Measurements from ENCODE around the gene EXPH5. TPM values are rescaled to one million over a fixed set of nuclear protein-coding genes. Genes with fewer than 3 reads are reported as not detected.

EXPH5 gene
- total and polyA plus RNA-seq, 9 of the 15 experiments (the other 6 are each of a cell fraction or from before 2014, with no cell fraction given) = 1.3 to 8.5 (median 4.8) TPM

- TF ChIP-seq, protein P1, sequence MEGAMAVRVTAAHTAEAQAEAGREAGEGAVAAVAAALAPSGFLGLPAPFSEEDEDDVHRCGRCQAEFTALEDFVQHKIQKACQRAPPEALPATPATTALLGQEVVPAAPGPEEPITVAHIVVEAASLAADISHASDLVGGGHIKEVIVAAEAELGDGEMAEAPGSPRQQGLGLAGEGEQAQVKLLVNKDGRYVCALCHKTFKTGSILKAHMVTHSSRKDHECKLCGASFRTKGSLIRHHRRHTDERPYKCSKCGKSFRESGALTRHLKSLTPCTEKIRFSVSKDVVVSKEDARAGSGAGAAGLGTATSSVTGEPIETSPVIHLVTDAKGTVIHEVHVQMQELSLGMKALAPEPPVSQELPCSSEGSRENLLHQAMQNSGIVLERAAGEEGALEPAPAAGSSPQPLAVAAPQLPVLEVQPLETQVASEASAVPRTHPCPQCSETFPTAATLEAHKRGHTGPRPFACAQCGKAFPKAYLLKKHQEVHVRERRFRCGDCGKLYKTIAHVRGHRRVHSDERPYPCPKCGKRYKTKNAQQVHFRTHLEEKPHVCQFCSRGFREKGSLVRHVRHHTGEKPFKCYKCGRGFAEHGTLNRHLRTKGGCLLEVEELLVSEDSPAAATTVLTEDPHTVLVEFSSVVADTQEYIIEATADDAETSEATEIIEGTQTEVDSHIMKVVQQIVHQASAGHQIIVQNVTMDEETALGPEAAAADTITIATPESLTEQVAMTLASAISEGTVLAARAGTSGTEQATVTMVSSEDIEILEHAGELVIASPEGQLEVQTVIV (CRISPR knock-in tag; IDR thresholded peaks at IDR 0.05; ENCODE audit: borderline replicate concordance) = no peak
- peak in 1 of 2 experiments; percentile 12; a peak in 1 of 3 replicates for TF ChIP-seq CBX3 (IDR thresholded peaks at IDR 0.05; ENCODE audit: borderline replicate concordance in 1 of 2, low read length in 2 of 2)
- TF ChIP-seq TFAP4 (CRISPR knock-in tag; IDR thresholded peaks at IDR 0.05; ENCODE audit: borderline replicate concordance) = 0 out of 2 replicates have a peak, but pooled peaks have one; percentile 7
- peak; percentile 34; the same call in 1 of the 2 replicates for TF ChIP-seq ATF3 (IDR thresholded peaks at IDR 0.05)
- TF ChIP-seq ATF3 (CRISPR knock-in tag; conservative IDR thresholded peaks at IDR 0.05) = no peak
- TF ChIP-seq ZNF174 (CRISPR knock-in tag; IDR thresholded peaks at IDR 0.05) = no peak
- TF ChIP-seq NR1H2 (CRISPR knock-in tag; IDR thresholded peaks at IDR 0.05) = no peak
- TF ChIP-seq POLR2AphosphoS5 (IDR thresholded peaks at IDR 0.05; ENCODE audit: control insufficient read depth, insufficient read depth, low read depth, low read length) = peak; percentile 89
- no peak for TF ChIP-seq ZNF75A (CRISPR knock-in tag; IDR thresholded peaks at IDR 0.05)
- peak; percentile 19 to 28; a peak in 1 of 4 replicates for TF ChIP-seq NRF1 (conservative IDR thresholded peaks at IDR 0.05 in 1 of 2, IDR thresholded peaks at IDR 0.05 in 1 of 2)
- TF ChIP-seq POLR2G (IDR thresholded peaks at IDR 0.05; ENCODE audit: low read depth, low read length) = no peak
- peak; percentile 40; the same call in 1 of the 2 replicates for TF ChIP-seq ZFX (CRISPR knock-in tag; IDR thresholded peaks at IDR 0.05)
- 0 out of 2 replicates have a peak, but pooled peaks have one; percentile 28 for TF ChIP-seq L3MBTL2 (IDR thresholded peaks at IDR 0.05)
- no peak for TF ChIP-seq MITF (IDR thresholded peaks at IDR 0.05)
- TF ChIP-seq SOX6 (IDR thresholded peaks at IDR 0.05) = peak; percentile 96
- TF ChIP-seq ID3 (CRISPR knock-in tag; IDR thresholded peaks at IDR 0.05) = no peak
- TF ChIP-seq ID3 (tag; IDR thresholded peaks at IDR 0.05) = peak; percentile 63
- TF ChIP-seq SUPT5H (IDR thresholded peaks at IDR 0.05) = no peak
- peak; percentile 51; the same call in 1 of the 2 replicates for TF ChIP-seq CREM (IDR thresholded peaks at IDR 0.05; ENCODE audit: low read depth)
- TF ChIP-seq KDM2B (CRISPR knock-in tag; IDR thresholded peaks at IDR 0.05) = no peak
- 0 out of 2 replicates have a peak, but pooled peaks have one; percentile 18 for TF ChIP-seq ETV5 (CRISPR knock-in tag; IDR thresholded peaks at IDR 0.05; ENCODE audit: low read depth)
- TF ChIP-seq NBN (IDR thresholded peaks at IDR 0.05; ENCODE audit: low read depth) = peak; percentile 19; the same call in 1 of the 2 replicates
These were observed 41.7 kb downstream of the EXPH5 start (continued) for GRCh38 chr11:108551651-108552462.
